Activated naive CD8-positive, alpha-beta T cell treated with anti-CD3 and anti-CD28 coated beads, Interleukin-2, amount 50 U/mL, for 16 hours (primary cell): ENCODE data around the gene STIP1.

Source experiments
- DNase-seq: peaks from one replicate; pipeline ENCODE4 v3.0.0-alpha.2; 2020; ENCODE audit warnings: low read depth, low spot score

STIP1 gene

GRCh38 chr11:64198511-64198910, 12.5 kb downstream of the STIP1 start:
- no peak for DNase-seq

GRCh38 chr11:64201543-64201942, 15.6 kb downstream of the STIP1 start:
- DNase-seq, result no peak

GRCh38 chr11:64202992-64203391, 17.0 kb downstream of the STIP1 start:
- DNase-seq, result no peak

GRCh38 chr11:64203421-64204079, 17.6 kb downstream of the STIP1 start:
- no peak for DNase-seq

- no peak for DNase-seq
Observed at GRCh38 chr11:64204080-64204440, 18.1 kb downstream of the STIP1 start.

GRCh38 chr11:64204464-64204989, 18.6 kb downstream of the STIP1 start:
- no peak for DNase-seq

- peak; percentile 48 for DNase-seq
Observed at GRCh38 chr11:64206457-64207255, 20.7 kb downstream of the STIP1 start, which contains the start of gene FERMT3. Gene FERMT3 (plus strand): TSS chr11:64206721. CDS start chr11:64207365, 644 bp downstream.

GRCh38 chr11:64207256-64208085, 21.5 kb downstream of the STIP1 start:
- DNase-seq, result peak; percentile 66

- DNase-seq, result no peak
Observed at GRCh38 chr11:64208086-64208795, 22.3 kb downstream of the STIP1 start.

GRCh38 chr11:64208796-64209562, 23.0 kb downstream of the STIP1 start:
- DNase-seq, result no peak

- DNase-seq, result no peak
Observed at GRCh38 chr11:64209563-64209843, 23.5 kb downstream of the STIP1 start.

GRCh38 chr11:64210301-64211020, 24.5 kb downstream of the STIP1 start:
- no peak for DNase-seq

GRCh38 chr11:64211181-64211872, 25.4 kb downstream of the STIP1 start:
- DNase-seq, result no peak

GRCh38 chr11:64216879-64217278, 30.9 kb downstream of the STIP1 start:
- no peak for DNase-seq

GRCh38 chr11:64218628-64219353, 32.8 kb downstream of the STIP1 start:
- no peak for DNase-seq

GRCh38 chr11:64219354-64219684, 33.3 kb downstream of the STIP1 start:
- no peak for DNase-seq

- DNase-seq, result no peak
Observed at GRCh38 chr11:64219755-64220154, 33.8 kb downstream of the STIP1 start.

- DNase-seq, result no peak
Observed at GRCh38 chr11:64220271-64220670, 34.3 kb downstream of the STIP1 start.

- DNase-seq, result no peak
Observed at GRCh38 chr11:64220798-64221197, 34.8 kb downstream of the STIP1 start.
